Activated naive CD4-positive, alpha-beta T cell treated with anti-CD3 and anti-CD28 coated beads, Interleukin-2, amount 50 U/mL, for 72 hours (primary cell): ENCODE data around the gene DBNDD1. TPM values are rescaled to one million over a fixed set of nuclear protein-coding genes. Genes with fewer than 3 reads are reported as not detected.

ENCODE experiments used
- ATAC-seq, 2 donors: fragments of 150-1000 bp; cut with Tn5 transposase; 2 replicates each; pipeline ENCODE4 v1.10.0; 2021; ENCODE audit warnings: mild to moderate bottlenecking in 2 of 2, moderate library complexity in 2 of 2
- DNase-seq, 2 donors: peaks; one replicate each; pipeline ENCODE4 v3.0.0; 2021 to 2022; ENCODE audit warnings: low spot score in 2 of 2
- H3K27ac Mint-ChIP-seq, 2 donors: one replicate each; pipeline ENCODE4 v1.8.0; 2022; ENCODE audit warnings: mild to moderate bottlenecking in 2 of 2, mixed read lengths in 2 of 2
- H3K36me3 Mint-ChIP-seq, 2 donors: one replicate each; pipeline ENCODE4 v1.8.0; 2022; ENCODE audit warnings: mixed read lengths in 2 of 2
- H3K9me3 Mint-ChIP-seq, 2 donors: one replicate each; pipeline ENCODE4 v1.8.0; 2022; ENCODE audit warnings: mixed read lengths in 2 of 2
- total RNA-seq, 2 donors: library from RNA; stranded (reverse); gene quantifications; one replicate each; pipeline ENCODE4 v1.2.3, GENCODE V29; 2022

DBNDD1 gene
- total RNA-seq, 2 donors from 2014 or later: 0.50 to 1.1 TPM

DNA sequence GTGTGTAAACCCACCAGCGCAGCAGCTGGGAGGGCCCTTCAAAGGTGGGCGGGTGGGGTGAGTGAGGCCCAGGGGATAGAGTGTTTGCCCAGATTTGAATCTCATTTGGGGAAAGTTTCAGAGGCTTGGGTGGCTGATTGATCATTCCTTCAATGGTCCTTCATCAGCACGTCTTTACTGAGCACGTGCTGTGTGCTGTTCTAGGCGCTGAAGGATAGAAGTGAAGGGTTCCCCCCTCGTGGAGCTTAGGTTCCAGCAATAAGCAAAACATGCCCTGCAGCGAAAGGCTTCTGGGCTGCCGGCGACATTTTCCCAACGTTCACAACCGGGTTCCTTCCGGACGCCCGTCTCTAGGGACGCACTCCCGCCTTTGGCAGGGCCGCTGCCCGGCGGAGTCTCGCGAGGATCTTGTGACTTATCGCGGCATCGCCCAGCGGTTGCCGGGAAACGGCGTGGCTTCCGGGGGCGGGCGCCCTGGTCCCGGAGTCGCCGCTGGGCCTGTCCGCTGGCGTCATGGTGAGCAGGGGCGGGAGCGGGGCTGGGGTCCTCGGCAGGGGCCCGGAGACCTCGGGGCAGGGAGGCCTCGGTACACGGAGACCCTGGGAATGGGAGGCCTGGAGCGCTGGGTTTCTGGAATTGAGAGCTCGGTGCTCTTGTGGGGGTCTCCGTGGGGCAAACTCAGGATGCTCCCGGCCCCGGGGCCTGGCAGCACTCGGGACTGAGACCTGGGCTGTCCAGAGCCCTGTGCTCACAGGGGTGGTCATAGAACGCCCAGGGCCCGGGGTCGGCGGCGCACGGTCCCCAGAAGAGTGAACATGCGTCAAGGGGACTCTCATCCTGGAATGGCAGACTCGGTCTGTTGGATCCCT lies 3.2 kb upstream of the DBNDD1 start:
- Mint-ChIP-seq H3K9me3 (peaks cover 0 to 7% of the 10 kb centered on the region in 2 donors), H3K27ac (peak overlapping the region in 1 of 2 donors; percentile 79), H3K36me3 (peaks cover 6 to 13% of the 10 kb centered on the region in 2 donors)
- DNase-seq: peak; percentile 90
- ATAC-seq: peak; percentile 80 to 94

DNA sequence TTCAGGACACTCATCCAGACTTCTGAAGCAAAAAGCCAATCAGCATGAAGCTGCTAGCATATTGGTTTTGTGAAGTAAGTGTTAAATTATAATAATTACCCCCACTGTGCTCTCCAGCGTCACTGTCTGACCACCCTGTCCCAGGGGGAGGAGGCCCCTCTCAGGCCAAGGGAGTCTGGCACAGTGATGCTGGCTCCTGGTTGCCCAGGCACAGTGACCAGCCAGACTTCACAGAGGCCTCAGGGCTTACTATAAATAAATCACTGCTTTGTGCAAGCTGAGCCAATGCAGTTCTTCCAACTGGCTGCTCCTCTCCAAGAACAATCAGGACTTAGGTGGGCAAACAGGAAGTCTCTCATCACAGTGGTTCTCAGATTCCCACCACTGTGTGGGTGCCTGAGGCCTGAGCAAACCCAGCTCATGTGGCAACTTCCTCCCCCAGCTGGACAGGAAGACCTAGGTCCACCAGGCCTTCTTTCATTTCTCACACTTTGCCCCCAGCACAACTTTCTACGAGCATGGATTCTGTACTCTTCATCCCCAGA lies 1.7 kb upstream of the DBNDD1 start:
- Mint-ChIP-seq H3K36me3 (peaks cover 6 to 13% of the 10 kb centered on the region in 2 donors), H3K9me3 (peaks cover 0 to 7% of the 10 kb centered on the region in 2 donors), H3K27ac (no peak overlapping the region)
- DNase-seq (no peak), ATAC-seq (no peak)

DNA sequence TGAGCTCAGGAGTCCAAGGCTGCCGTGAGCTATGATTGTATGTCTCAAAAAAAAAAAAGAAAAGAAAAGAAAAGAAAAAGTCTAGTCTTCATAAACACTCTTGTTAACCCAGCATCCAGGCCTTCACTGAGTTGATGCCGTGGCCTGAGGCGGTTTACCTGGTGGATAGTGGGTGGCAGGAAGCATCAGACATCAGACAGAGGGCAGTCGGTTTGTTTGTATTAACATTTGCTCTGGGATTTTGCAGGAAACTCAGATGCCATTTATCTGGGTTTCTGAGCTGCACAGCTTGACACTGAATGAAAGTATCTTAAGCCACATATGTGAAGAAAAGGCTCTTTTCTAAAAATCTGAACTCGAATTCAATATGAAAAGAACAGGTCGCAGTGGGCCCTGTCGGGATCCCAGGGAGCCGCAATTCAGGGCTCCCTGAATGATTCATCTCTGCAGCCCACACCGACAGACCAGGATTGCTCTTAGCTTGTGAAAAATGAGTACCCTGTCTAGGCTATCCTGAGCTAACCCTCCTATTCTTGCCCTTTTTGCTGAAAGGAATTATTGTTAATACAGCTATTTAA lies 1.1 kb upstream of the DBNDD1 start:
- Mint-ChIP-seq H3K27ac (peak overlapping the region in 1 of 2 donors; percentile 24), H3K36me3 (peaks cover 6 to 13% of the 10 kb centered on the region in 2 donors), H3K9me3 (peaks cover 0 to 7% of the 10 kb centered on the region in 2 donors)
- ATAC-seq: no peak
- DNase-seq: no peak

DNA sequence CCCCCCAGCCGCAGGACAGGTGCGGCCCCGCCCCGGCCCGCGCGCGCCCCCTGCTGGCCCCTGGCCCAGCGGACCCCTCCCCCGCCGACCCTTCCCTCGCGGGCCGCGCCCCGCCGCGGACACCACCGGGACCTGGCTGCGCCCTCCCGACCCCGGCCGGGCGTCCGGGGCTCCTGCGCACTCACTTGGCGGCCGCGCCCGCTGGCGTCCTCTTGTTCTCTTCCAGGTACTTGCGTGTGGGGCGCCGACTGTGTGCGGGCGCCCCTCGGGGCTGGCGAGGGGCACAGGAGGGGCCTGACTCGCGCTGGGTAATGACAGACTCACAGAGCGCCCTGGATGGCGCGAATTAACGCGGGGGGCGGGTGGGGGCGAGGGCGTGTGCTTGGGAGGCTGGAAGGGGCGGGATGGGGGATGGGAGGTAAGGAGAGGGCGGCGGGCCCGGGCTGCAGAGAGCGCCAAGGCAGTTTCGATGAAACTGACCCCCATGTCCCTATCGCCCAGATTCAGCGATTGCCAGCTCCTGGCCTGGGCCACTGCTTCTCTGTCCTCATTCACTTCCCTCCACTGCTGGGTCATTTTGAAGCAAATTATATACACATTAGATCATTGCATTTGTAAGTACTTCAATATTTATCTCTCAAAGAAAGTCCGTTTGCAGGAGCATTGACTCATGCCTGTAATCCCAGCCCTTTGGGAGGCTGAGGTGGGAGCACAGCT lies 445 bp upstream of the DBNDD1 start:
- ATAC-seq: peak; percentile 39 to 76
- H3K9me3 Mint-ChIP-seq: peaks cover 0 to 7% of the 10 kb centered on the region in 2 donors
- peaks cover 6 to 13% of the 10 kb centered on the region in 2 donors for H3K36me3 Mint-ChIP-seq
- peak overlapping the region in 1 of 2 donors; percentile 24 for H3K27ac Mint-ChIP-seq
- DNase-seq: peak in 1 of 2 donors; percentile 66

DNA sequence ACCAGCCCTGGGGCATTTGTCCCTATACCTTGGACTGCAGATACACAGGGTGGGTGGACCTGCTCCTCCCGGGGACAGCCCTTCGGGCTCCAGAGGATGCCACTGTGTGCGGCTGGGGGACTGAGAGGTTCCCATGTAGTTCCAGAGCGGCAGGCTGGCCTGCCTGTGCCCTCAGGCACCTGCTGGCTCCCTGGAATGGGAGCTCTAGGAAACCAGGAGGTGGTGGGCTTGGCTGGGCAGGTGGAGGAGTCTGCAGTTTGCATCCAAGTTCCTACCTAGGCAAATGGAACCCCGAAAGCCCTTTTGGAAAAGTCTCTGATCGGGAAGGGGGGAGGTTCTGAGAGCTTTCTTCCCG lies 982 bp downstream of the DBNDD1 start:
- peaks cover 0 to 7% of the 10 kb centered on the region in 2 donors for H3K9me3 Mint-ChIP-seq
- H3K36me3 Mint-ChIP-seq: peaks cover 6 to 13% of the 10 kb centered on the region in 2 donors
- no peak overlapping the region for H3K27ac Mint-ChIP-seq
- no peak for ATAC-seq
- no peak for DNase-seq

DNA sequence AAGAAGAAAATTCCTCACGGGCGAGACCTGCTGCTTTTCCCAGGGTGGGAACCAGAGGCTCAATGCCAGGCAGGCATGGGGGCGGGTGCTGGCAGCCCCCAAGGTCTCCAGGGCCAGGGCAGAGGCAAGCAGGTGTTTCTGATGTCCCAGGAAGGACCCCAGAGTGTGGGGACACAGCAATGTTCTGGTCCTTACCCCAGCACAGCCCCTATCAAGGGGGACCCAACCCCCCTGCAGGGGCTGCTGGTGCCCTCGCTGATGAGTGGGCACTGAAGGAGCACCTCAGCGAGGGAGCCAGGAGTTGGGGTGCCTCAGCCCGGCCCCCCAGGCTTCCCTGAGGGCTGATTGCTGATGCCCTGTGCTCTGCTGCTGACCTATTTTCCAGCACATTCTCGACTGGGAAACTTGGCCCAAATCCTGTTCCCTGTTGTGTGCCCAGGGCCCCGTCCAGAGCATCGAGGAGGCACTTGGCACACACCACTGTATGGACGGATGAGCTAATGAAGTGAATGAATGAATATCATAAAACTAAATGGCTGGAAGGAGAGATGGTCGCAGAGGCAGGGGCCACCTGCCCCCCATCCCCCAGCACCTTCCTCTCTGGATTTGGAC lies 2.8 kb downstream of the DBNDD1 start:
- Mint-ChIP-seq H3K27ac (no peak overlapping the region), H3K36me3 (peaks cover 0 to 4% of the 10 kb centered on the region in 2 donors), H3K9me3 (no peaks in the 10 kb centered on the region)
- ATAC-seq (no peak), DNase-seq (no peak)

DNA sequence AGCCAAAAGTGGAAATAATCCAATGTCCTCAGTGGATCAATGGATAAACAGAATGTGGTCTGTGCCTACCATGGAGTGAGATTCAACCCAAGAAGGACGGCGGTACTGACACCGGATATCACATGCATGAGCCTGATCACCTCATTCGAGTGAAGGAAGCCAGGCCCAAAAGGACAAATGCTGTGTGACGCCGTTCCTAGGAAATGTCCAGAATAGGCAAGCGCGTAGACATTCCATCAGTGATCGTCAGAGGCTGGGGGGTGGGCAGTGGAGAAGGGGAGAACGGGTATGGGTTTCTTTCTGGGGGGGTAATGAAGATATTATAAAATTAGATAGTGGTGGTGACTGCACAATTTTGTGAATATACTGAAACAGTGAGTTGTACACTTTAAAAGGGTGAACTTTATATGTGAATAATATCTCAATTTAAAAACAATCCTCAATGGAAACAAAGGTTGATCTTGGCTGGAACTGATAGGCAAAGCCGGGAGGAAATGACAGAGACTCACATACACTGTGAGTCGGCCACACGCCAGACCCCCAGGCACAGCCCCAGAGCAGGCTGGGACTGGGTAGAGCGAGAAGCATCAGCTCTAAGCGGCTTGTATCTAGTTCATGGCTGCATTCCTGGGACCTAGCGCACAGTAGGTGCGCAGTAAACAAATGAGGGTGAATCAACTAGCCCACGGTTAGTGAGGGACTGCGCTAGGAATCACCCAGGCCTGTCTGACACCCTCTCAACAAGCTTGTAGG lies 3.5 kb downstream of the DBNDD1 start:
- Mint-ChIP-seq H3K36me3 (no peaks in the 10 kb centered on the region), H3K27ac (no peak overlapping the region), H3K9me3 (no peaks in the 10 kb centered on the region)
- DNase-seq (no peak), ATAC-seq (no peak)

DNA sequence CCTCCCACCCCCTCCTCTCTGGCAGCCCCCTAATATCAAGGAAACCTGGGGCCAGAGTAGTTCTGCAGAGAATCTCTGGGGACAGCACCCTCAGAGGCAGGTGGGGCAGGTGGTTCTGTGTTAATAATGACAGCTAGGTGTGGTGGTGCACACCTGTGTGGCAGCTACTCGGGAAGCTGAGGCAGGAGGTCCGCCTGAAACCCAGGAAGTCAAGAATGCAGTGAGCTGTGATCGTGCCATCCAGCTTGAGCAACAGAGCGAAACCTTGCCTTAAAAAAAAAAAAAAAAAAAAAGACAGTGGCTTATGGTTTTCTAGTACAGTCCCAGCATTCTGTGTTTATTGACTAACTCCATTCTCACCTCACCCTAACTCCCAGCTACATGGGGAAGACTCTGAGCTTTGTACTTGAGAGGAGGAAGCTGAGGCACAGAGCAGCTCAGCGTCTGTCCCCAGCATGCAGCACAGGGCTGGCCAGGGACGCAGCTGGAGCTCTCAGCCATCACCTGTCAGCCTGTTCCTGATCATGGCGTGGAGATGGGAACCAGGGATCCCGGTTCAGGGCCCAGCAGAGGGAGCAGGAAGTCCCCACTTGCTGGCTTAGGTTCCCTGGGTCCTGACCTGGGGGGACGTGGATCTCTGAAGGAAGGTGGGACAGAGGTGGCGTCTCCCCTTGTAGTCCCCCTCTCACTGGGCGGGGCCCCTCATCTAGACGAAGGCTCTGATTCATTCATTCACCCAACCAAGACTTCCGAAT lies 6.1 kb downstream of the DBNDD1 start:
- DNase-seq: no peak
- H3K9me3 Mint-ChIP-seq: no peaks in the 10 kb centered on the region
- no peaks in the 10 kb centered on the region for H3K36me3 Mint-ChIP-seq
- H3K27ac Mint-ChIP-seq: no peak overlapping the region
- no peak for ATAC-seq

DNA sequence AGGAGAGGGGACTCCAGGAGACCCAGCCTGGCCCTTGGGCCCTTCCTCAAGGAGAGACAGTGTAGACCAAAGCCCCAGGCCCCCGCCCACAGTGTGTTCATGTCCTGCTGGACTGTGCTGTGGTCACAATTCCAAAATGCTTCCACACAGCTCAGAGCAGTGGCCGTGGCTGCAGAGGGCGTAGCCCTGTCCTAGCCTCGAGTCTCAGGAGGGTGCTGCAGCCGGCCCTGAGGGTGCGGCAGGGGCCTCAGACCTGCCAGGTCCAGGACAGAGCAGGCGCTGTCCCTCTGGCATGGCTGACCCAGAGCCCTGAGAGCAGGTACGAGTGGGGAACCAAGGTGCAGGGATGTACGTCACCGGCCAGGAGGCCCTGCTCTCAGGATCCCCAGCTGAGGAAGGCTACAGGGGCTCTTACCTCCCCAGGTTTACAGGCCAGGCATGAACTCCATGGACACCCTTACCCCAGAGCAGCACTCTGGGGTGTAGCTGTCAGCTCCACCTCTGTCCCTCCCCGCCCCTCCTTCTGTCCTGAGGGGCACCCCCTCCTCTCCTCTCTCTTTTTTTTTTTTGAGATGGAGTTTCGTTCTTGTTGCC lies 7.3 kb downstream of the DBNDD1 start:
- H3K36me3 Mint-ChIP-seq: no peaks in the 10 kb centered on the region
- H3K9me3 Mint-ChIP-seq: no peaks in the 10 kb centered on the region

DNA sequence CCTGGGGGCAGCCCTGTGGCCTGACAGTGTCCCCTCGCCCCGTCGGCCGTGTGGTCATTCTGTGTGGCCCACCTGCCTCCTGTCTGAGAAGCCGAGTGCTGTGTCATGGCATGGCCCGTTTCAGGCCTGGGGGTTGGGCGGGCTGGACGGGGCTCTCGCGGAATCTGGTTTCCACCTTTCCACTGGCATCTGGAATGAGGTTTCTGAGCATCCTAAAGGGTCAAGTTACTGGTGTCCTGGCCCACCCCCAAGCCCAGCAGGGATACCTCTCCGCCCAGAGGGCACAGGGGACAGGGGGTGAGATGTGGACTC lies 7.8 kb downstream of the DBNDD1 start:
- H3K36me3 Mint-ChIP-seq: no peaks in the 10 kb centered on the region
- no peak overlapping the region for H3K27ac Mint-ChIP-seq
- DNase-seq (no peak), ATAC-seq (no peak)
- no peaks in the 10 kb centered on the region for H3K9me3 Mint-ChIP-seq

More for the DNA sequence above, 7.3 kb downstream of the DBNDD1 start:
- no peak for DNase-seq
- ATAC-seq: no peak
- H3K27ac Mint-ChIP-seq: no peak overlapping the region

DNA sequence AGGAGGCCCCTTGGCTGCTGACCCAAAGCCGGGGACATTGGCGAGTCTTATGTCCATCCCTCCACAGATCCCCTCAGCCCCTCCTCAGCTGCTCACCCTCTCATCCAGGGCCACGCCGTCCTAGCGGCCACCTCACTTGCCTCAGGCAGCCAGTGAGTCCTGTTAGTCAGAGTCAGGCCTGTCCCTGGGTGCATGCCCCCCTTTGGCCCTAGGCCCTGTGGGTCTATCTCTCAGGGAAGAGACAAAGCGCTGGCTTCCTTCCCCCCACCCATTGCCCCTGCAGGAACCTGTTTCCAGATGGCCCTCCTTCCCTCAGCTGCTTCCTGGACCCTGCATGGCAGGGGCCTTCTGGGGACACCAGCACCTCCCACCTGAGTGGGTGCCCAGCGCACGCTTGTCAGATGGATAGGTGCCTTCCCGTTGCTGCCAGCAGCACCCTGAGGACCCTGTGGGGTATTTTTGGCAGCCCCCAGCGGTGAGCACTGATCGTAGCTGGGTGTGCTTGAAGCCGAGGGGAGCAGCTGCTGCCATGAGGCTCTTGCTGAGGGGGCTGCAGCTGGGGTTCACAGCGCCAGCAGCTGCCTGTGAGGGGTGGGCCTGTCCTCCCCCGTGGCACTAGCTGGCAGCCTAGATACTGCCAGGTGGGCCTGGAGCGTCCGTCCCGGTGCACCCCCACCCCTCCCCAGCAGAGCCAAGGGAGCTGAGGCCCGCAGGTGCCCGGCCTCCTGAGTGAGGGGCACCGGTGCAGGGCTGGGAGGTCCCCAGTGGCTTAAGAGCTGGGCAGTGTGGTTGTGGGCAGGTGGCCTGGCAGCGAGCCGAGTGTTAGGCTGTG lies 8.4 kb downstream of the DBNDD1 start:
- H3K27ac Mint-ChIP-seq: no peak overlapping the region
- DNase-seq: no peak
- H3K9me3 Mint-ChIP-seq: no peaks in the 10 kb centered on the region
- no peaks in the 10 kb centered on the region for H3K36me3 Mint-ChIP-seq
- ATAC-seq: no peak

DNA sequence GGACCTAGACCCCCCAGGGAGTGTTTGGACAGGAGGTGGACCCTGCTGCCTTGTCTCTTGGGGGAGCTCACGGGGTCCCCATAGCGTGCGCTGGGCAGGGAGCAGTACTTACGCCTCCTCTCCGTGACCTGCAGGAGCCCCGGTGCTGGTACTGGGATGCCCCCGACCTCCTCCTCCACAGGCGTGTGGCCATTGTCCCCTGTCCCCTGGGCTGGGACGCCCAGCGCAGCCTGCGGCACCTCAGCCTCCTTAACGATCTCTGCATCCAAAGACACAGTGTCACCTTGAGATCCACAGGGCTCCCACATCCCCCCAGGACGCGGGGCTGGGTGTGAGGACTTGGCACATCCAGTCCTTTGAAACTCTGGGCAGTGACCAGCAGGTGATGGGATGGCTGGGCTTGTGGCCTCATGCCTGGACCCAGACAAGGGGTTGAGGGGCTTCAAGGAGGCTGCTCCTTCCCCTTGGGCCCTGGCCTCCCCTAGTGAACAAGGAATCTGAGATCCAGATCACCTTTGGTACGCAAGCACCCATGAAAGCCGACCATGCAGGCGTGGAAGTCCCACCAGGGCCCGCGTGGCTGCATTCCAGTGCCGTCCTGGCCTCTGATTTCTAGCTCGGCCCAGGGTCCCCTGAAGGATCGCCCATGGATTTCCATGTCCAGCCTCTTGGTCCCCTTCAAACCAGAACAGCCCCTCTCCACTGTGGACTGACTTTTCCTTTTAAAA lies 9.9 kb downstream of the DBNDD1 start:
- no peaks in the 10 kb centered on the region for H3K36me3 Mint-ChIP-seq
- peak overlapping the region in 1 of 2 donors; percentile 87 for H3K27ac Mint-ChIP-seq
- ATAC-seq (peak; percentile 33 to 39), DNase-seq (no peak)
- H3K9me3 Mint-ChIP-seq: no peaks in the 10 kb centered on the region

DNA sequence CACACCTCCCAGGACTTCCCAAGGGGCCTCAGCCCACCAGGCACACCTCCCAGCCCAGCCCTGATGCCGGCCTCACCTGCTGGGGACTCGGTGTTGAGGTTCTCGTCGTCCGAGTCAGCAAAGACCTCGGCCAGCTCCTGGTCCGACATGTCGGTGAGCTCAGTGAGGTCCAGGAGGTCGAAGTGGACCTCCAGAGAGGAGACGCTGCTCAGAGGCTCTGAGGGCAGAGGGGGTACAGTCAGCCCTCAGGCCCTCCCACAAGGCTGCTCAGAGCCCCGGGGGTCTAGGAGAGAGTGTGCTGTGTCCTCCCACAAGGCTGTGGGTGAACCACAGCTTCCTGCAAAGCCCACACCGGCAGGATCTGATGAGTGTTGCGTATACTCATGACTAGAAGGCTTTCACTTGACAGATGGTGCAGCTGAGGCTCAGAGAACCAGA lies 10.5 kb downstream of the DBNDD1 start:
- no peaks in the 10 kb centered on the region for H3K36me3 Mint-ChIP-seq

More for the DNA sequence above, 10.5 kb downstream of the DBNDD1 start:
- ATAC-seq (peak; percentile 94 to 98), DNase-seq (peak; percentile 48 to 72)
- no peaks in the 10 kb centered on the region for H3K9me3 Mint-ChIP-seq
- H3K27ac Mint-ChIP-seq: peak overlapping the region; percentile 60 to 87
